OCI-LY1 (cell line): ENCODE data around the gene ADORA3.

Experiments used
- H2AFZ ChIP-seq: fragments of 200-600 bp; sonication (generic), shearing (Covaris generic); 2 replicates; pipeline ENCODE4 v1.6.0; 2014; ENCODE audit warnings: antibody characterized with exemption, mild to moderate bottlenecking, low read length
- H3F3A ChIP-seq: fragments of 200-600 bp; sonication (generic), shearing (Covaris generic); 2 replicates; pipeline ENCODE4 v1.6.0; 2014; ENCODE audit warnings: mild to moderate bottlenecking, antibody characterized with exemption, low read length, moderate library complexity; ENCODE audit not compliant: insufficient read depth
- H3K27ac ChIP-seq: fragments of 200-600 bp; sonication (generic); 2 replicates; pipeline ENCODE4 v1.5.1; 2014; ENCODE audit warnings: low read length, mixed run types, mild to moderate bottlenecking, low read depth; ENCODE audit not compliant: poor library complexity, severe bottlenecking
- H3K27me3 ChIP-seq: fragments of 200-600 bp; sonication (generic); 2 replicates; pipeline ENCODE4 v1.6.0; 2014; ENCODE audit warnings: antibody characterized with exemption, mild to moderate bottlenecking, low read length, moderate library complexity; ENCODE audit not compliant: insufficient read depth
- H3K36me3 ChIP-seq: fragments of 200-600 bp; sonication (generic); 2 replicates; pipeline ENCODE4 v1.6.1; 2014; ENCODE audit warnings: mild to moderate bottlenecking, antibody characterized with exemption, low read length, moderate library complexity, mixed read lengths; ENCODE audit not compliant: insufficient read depth
- H3K4me1 ChIP-seq: fragments of 200-600 bp; sonication (generic); 2 replicates; pipeline ENCODE4 v1.5.1; 2014; ENCODE audit warnings: mild to moderate bottlenecking, low read length, moderate library complexity; ENCODE audit not compliant: insufficient read depth, severe bottlenecking
- H3K4me2 ChIP-seq: fragments of 200-600 bp; sonication (generic), shearing (Covaris generic); 2 replicates; pipeline ENCODE4 v1.6.1; 2014; ENCODE audit warnings: low read length
- H3K4me3 ChIP-seq: fragments of 200-600 bp; sonication (generic); 2 replicates; pipeline ENCODE4 v1.5.1; 2014; ENCODE audit warnings: low read length, low read depth, mild to moderate bottlenecking, mixed read lengths; ENCODE audit not compliant: poor library complexity, severe bottlenecking
- H3K79me2 ChIP-seq: fragments of 200-600 bp; shearing (Covaris generic); 2 replicates; pipeline ENCODE4 v1.6.1; 2016; ENCODE audit warnings: mixed run types, low read length, mixed read lengths; ENCODE audit not compliant: insufficient read depth
- H3K9ac ChIP-seq: fragments of 200-600 bp; sonication (generic), shearing (Covaris generic); 2 replicates; pipeline ENCODE4 v1.6.1; 2014; ENCODE audit warnings: mild to moderate bottlenecking, low read length, mixed read lengths
- H3K9me2 ChIP-seq: fragments of 200-600 bp; sonication (generic), shearing (Covaris generic); 2 replicates; pipeline ENCODE4 v1.6.1; 2014; ENCODE audit warnings: low read depth, mild to moderate bottlenecking, low read length, mixed read lengths
- H3K9me3 ChIP-seq: fragments of 200-600 bp; shearing (Covaris generic); 2 replicates; pipeline ENCODE4 v1.6.1; 2014; ENCODE audit warnings: low read length, mixed read lengths
- H4K20me1 ChIP-seq: fragments of 200-600 bp; sonication (generic), shearing (Covaris generic); 2 replicates; pipeline ENCODE4 v1.6.0; 2016; ENCODE audit warnings: mild to moderate bottlenecking, low read length; ENCODE audit not compliant: insufficient read depth
- CTCF ChIP-seq: fragments of 200-600 bp; sonication (generic), shearing (Covaris generic); IDR thresholded peaks from 2 replicates; pipeline ENCODE4 v1.5.1; 2017; ENCODE audit warnings: mild to moderate bottlenecking, antibody characterized with exemption, low read length, moderate library complexity, mixed read lengths
- EZH2 ChIP-seq: fragments of 200-600 bp; sonication (generic), shearing (Covaris generic); IDR thresholded peaks from 2 replicates; pipeline ENCODE4 v1.8.0; 2017; ENCODE audit warnings: borderline replicate concordance, mixed run types, mild to moderate bottlenecking, antibody characterized with exemption, low read length, moderate library complexity, mixed read lengths

ADORA3 gene

GRCh38 chr1:111455642-111456031 is 47.8 kb downstream of the ADORA3 start:
- H3K27ac ChIP-seq, result no peak overlapping the region
- no peaks in the 10 kb centered on the region for H3F3A ChIP-seq
- no peak overlapping the region for H3K9ac ChIP-seq
- H3K79me2 ChIP-seq, result peaks cover 25% of the 10 kb centered on the region
- no peak overlapping the region for H3K4me2 ChIP-seq
- no peaks in the 10 kb centered on the region for H4K20me1 ChIP-seq
- peaks cover 88% of the 10 kb centered on the region for H3K36me3 ChIP-seq
- no peaks in the 10 kb centered on the region for H3K27me3 ChIP-seq
- H3K9me3 ChIP-seq, result no peaks in the 10 kb centered on the region
- H2AFZ ChIP-seq, result no peak overlapping the region
- H3K4me1 ChIP-seq, result peaks cover 19% of the 10 kb centered on the region
- TF ChIP-seq EZH2, result no peak
- TF ChIP-seq CTCF, result no peak
- no peak overlapping the region for H3K4me3 ChIP-seq
- H3K9me2 ChIP-seq, result no peaks in the 10 kb centered on the region

GRCh38 chr1:111454859-111455641 is 48.4 kb downstream of the ADORA3 start:
- H3K36me3 ChIP-seq, result peaks cover 89% of the 10 kb centered on the region

GRCh38 chr1:111453706-111454105 is 49.7 kb downstream of the ADORA3 start:
- peaks cover 28% of the 10 kb centered on the region for H3K4me1 ChIP-seq
- TF ChIP-seq EZH2 (no peak), CTCF (no peak)
- no peak overlapping the region for H2AFZ ChIP-seq
- no peaks in the 10 kb centered on the region for H3K9me2 ChIP-seq
- H3K79me2 ChIP-seq, result peaks cover 41% of the 10 kb centered on the region
- no peaks in the 10 kb centered on the region for H3K9me3 ChIP-seq
- H3K4me2 ChIP-seq, result no peak overlapping the region
- H3K27ac ChIP-seq, result no peak overlapping the region
- H3K36me3 ChIP-seq, result peaks cover 75% of the 10 kb centered on the region
- no peak overlapping the region for H3K9ac ChIP-seq
- no peaks in the 10 kb centered on the region for H4K20me1 ChIP-seq
- H3K27me3 ChIP-seq, result no peaks in the 10 kb centered on the region
- no peaks in the 10 kb centered on the region for H3F3A ChIP-seq
- no peak overlapping the region for H3K4me3 ChIP-seq

More at GRCh38 chr1:111454859-111455641, 48.4 kb downstream of the ADORA3 start:
- Histone ChIP-seq H3K9ac (no peak overlapping the region), H3K4me1 (peaks cover 25% of the 10 kb centered on the region), H3K9me3 (no peaks in the 10 kb centered on the region), H4K20me1 (no peaks in the 10 kb centered on the region), H3K4me3 (no peak overlapping the region), H3K4me2 (no peak overlapping the region), H3K27me3 (no peaks in the 10 kb centered on the region), H3K79me2 (peaks cover 31% of the 10 kb centered on the region), H2AFZ (no peak overlapping the region), H3K27ac (no peak overlapping the region), H3K9me2 (no peaks in the 10 kb centered on the region), H3F3A (no peaks in the 10 kb centered on the region)
- TF ChIP-seq CTCF, result no peak
- TF ChIP-seq EZH2, result no peak
